NOMO-1 (cell line): Measurements from ENCODE around the gene MATR3.

Source experiments
- DNase-seq, 2 experiments: peaks; one replicate each; lab custom pipeline; 2025; ENCODE audit not compliant: unreplicated experiment in 2 of 2; lab: John Stamatoyannopoulos, UW

The MATR3 gene

DNA sequence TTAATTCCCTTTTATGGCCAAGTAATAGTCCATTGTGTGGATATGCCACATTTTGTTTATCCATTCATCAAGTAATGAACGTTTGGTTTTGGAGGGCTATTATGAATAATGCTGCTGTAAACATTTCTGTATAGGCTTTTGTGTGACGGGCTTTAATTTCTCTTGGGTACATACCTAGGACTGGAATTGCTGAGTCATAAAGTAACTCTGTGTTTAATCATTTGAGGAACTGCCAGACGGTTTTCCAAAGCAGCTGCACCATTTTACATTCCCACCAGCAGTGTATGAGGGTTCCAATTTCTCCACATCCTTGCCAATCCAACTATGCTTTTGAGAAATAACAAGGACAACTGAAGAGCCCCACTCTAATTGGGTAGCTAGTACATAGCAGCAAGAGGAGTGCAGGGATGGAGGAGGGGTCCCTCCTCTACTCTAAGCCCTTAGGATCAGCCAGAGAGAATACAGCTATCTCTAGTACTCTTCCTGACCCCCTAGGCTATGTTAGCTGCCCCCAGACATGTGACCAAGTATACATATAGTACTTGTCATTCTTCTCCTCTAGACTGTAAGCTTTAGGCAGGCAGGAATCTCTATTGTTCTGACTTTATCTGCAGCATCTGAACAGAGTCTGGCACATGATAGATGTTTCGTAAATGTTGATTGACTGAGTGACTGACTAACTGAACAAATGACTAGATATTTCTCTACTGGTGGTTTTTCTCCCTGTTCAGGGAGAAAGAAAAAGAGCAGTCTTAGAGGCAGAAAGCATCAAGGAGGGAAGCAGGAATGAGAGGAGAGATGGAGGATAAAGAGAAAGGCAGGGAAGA lies 22.1 kb upstream of the MATR3 start:
- DNase-seq, result peak in 1 of 2 experiments; percentile 57

- peak; percentile 74 to 83 for DNase-seq
Measured at GRCh38 chr5:139272471-139273321, 20.8 kb upstream of the MATR3 start.

DNA sequence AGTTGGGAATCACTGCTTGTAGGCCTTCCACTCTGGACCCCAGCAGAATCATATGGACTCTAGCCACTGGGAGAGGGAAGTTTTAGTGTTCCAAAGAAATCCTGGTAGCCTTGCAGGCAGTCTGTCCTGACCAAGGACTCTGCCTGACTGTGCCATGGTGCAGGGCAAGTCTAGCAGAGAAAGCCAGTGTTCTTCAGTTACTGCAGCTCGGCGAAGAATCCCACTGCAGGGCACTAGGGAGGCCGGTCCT lies 20.3 kb upstream of the MATR3 start:
- DNase-seq, result no peak

DNA sequence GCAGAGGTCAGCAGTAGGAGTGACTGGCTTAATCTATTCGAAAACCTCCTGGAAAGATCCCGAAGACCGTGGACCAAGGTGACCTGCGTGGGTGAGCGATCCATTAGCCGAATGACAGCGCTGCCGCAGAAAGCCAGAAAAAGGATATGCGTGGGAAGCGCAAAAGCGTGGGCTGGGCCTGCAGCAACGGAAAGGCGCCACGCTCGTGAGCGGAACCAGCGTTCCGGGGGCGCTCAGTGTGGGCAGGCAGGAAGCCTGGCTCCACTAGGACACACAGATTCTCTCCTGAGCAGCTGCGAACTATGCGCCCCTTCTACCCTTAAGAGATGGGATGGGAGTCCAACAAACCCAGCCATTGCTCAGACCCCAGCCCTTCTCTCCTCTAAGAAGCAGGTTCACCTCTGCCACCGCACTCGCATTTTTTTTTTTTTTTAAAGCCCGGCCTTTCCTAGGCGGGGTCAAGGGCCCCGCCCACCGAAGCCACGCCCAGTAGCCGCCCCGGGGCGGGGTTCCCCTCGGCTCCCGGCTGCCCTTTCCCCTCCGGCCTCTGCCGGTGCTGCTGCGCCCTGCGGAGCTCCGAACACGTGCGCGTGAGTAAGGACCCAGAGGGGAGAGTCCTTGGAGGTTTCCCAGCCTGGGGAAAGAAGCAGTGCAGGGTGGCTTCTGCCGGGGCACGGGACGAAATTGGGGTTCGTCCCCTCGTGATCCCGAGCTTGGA lies 19.8 kb upstream of the MATR3 start:
- peak; percentile 83 to 88 for DNase-seq

DNA sequence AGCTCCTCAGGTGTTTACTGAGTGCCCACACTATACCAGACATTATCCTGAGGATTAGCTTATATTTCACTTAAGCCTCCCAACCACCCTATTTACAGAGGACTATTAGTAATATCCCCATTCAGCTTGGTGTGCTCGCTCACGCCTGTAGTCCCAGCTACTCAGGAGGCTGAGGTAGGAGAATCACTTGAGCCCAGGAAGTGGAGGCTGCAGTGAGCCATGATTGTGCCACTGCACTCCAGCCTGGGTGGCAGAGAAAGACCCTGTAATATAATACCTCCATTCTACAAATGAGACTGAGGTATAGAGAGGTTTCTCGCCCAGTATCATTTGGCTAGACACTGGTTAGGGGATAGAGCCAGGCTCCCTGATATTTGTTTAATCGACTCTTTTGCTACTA lies 18.0 kb upstream of the MATR3 start:
- DNase-seq, result no peak

GRCh38 chr5:139275956-139276355 lies 17.6 kb upstream of the MATR3 start:
- no peak for DNase-seq

DNA sequence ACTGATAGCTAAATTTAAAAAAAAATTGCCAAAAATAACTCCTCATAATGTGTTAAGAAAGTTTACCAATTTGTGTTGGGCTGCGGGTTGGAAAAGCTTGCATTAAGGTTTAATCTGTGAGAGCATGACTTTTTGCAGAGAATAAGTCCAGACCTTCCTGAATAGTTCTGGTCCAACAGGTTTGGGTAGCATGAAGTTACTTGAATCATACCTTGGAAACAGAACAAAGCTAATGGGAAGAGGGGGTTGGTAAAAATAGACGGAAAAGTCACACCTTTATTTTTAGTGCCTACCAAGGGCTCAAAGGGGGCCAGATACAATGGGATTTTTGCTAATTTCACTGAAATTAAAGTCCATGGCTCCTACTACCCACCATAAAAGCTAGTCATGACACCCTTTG lies 17.1 kb upstream of the MATR3 start:
- DNase-seq, result no peak

- DNase-seq, result no peak
Measured at GRCh38 chr5:139277171-139277570, 16.4 kb upstream of the MATR3 start.

DNA sequence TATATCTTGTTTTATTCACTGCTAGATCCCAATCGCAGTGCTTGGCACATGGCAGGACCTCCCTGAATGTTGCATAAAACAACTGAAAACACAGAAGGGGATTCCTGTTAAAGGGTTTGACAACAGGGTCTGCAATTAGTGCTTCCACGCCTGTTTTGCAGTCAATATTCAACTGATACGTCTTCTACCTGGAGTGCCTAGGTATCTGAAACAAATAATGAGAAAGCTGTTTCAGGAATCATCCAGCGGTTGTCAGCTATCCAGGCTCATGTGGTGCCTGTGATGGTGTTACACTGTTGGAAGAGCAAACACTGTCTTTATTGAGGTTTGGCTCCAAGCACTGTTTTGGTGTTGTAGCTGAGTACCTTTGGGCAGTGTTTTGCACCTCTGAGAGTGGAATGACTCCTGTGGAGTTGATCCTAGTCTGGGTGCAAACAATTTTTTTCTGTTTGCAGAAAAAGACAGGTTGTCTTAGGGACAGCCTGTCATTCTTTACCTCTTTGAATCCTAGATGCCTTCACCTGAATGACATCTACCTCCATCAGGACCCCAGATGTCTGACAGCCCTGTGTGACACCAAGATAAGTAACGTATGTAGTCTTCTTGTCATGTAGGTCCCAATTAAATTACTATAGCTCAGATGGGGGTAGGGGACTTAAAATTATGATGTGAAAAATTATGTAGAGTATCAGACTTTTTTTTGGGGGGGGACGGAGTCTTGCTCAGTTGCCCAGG lies 14.8 kb upstream of the MATR3 start:
- DNase-seq, result no peak

- no peak for DNase-seq
Measured at GRCh38 chr5:139282197-139282557, 11.4 kb upstream of the MATR3 start.

DNA sequence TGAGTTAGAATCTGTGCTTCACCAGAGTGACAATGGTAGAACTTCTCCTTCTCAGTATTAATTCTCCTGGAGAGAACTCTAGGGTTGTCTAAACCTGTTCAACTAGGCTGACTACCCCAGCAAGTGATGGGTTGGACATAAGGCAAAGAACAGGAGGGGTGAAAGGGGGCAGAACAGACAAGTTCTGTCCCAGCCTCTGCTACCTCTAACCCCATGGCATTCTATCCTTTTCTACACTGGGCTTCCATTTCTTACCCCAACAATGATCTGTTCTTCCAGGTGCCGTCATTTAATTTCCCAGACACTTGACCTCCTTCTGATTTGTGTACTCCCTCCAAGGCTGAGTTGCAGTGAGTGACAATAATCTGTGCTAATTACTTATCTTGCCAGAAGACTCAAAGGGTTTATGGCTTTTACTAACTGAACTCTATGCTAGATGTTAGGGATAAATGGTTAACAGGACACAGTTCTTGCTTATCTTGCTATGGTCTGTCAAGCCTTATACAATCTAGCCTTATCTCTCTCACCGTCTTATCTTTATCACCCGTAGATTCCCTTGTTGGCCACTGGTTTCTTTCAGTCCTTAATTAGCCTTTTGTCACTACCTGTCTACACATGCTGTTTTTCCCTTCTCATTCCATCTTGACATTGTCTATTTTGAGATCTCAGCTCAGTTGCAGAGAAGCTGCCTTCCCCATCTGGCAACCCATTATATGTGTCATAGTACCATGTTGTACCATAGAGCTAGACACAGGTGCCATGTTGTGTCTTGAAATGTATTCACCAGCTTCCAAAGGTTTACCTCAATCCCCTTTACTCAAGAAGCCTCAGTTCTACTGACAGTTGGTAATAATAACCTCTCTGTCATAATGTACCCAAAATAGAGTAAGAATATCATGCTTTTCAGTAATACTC lies 10.0 kb upstream of the MATR3 start:
- DNase-seq, result no peak

GRCh38 chr5:139284295-139284694 lies 9.2 kb upstream of the MATR3 start:
- DNase-seq, result no peak

- no peak for DNase-seq
Measured at GRCh38 chr5:139285651-139286392, 7.7 kb upstream of the MATR3 start.

GRCh38 chr5:139287890-139288635 lies 5.5 kb upstream of the MATR3 start:
- no peak for DNase-seq

DNA sequence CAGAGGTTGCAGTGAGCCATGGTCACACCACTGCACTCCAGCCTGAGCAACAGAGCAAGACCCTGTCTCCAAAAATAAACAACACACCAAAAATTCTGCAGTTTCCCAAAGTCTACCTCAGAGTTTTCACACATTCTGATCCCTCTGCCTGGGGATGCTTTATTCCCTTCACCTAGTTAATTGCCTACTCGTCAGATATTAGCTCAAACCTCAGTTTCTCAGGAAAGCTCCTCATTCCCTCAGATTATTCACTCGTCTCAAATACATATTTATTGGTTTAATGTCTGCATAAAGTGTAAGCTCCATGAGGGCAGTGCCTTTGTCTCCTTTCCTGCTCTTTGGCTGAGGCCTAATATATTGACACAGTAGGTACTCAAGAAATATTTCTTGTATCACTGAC lies 2.5 kb upstream of the MATR3 start:
- DNase-seq, result no peak

GRCh38 chr5:139293202-139293506 lies 386 bp upstream of the MATR3 start:
- DNase-seq, result no peak

DNA sequence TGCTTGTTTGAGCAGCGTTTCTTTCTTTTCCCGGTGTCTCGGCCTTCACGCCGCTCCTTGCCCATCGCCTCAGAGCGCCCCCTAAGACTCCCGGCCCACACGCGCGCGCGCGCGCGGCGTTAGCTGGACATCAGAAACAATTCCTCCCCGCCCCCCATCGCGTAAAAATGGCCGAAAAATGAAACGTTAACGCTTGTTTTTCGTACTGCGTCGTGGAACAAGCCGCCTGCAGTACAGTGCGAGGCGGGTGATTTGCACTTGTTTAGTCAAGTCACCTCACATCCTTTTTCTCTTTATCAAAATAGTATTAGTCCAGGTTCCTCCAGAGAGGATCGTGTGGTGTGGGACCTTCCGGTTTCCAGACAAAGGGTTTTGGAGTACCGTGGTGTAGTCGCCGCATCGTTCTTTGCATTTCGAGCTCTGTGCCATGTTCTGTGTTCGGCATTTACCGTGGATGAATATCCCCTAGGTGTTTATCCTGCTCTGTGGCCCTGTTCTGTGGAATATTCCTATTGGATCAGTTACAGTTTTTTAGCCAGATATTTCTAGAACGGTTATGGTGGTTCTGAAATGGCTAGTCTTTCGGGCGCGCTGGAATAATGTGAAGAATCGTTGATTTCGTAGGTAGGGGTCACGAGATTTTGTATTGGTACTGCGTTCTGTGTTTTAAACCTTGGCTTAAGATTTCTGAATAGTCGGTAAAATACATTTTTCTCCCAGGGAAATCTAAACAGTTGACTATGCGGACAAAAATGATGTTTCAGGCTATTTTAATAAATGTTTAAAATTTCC lies 1.0 kb downstream of the MATR3 start:
- peak; percentile 66 to 71 for DNase-seq
